LNCaP clone FGC (cell line): ENCODE data around the gene DLEC1.

Experiments used
- DNase-seq: peaks from one replicate; pipeline ENCODE4 v3.0.0-alpha.2; 2011; ENCODE audit warnings: low read depth
- H3K4me3 ChIP-seq: 2 replicates; pipeline ENCODE4 v1.5.1; 2011; ENCODE audit warnings: mild to moderate bottlenecking, low read depth, low read length, control low read depth
- CTCF ChIP-seq: IDR thresholded peaks from 2 replicates; pipeline ENCODE4 v1.5.1; 2012; ENCODE audit warnings: mild to moderate bottlenecking; ENCODE audit not compliant: control insufficient read depth, insufficient read depth; ENCODE audit errors: extremely low read depth

DLEC1 gene

GRCh38 chr3:38015485-38015884 lies 23.5 kb upstream of the DLEC1 start:
- no peak for TF ChIP-seq CTCF
- H3K4me3 ChIP-seq, result no peak overlapping the region

GRCh38 chr3:38015984-38016383 lies 23.0 kb upstream of the DLEC1 start:
- no peak for TF ChIP-seq CTCF
- H3K4me3 ChIP-seq, result no peak overlapping the region
- DNase-seq, result no peak

More at GRCh38 chr3:38015485-38015884, 23.5 kb upstream of the DLEC1 start:
- DNase-seq, result no peak

GRCh38 chr3:38016410-38016809 lies 22.6 kb upstream of the DLEC1 start:
- no peak overlapping the region for H3K4me3 ChIP-seq
- TF ChIP-seq CTCF, result no peak
- no peak for DNase-seq

GRCh38 chr3:38016847-38017444 lies 22.1 kb upstream of the DLEC1 start:
- H3K4me3 ChIP-seq, result no peak overlapping the region
- no peak for TF ChIP-seq CTCF
- no peak for DNase-seq

- TF ChIP-seq CTCF, result no peak
- no peak overlapping the region for H3K4me3 ChIP-seq
- no peak for DNase-seq
Measured at GRCh38 chr3:38017445-38018295, 21.3 kb upstream of the DLEC1 start.

GRCh38 chr3:38018296-38019266 lies 20.4 kb upstream of the DLEC1 start:
- TF ChIP-seq CTCF, result no peak
- no peak overlapping the region for H3K4me3 ChIP-seq

More at GRCh38 chr3:38018296-38019266, 20.4 kb upstream of the DLEC1 start:
- no peak for DNase-seq
